ENCODE measurements around the gene CIDEB. TPM values are rescaled to one million over a fixed set of nuclear protein-coding genes. Genes with fewer than 3 reads are reported as not detected.

The CIDEB gene
- total and polyA plus RNA-seq, 2 of the 4 experiments (the other 2 are of a cell fraction): under 0.01 to 0.19 TPM

GRCh38 chr14:24255931-24256711 is 51.7 kb downstream of the CIDEB start:
- Histone ChIP-seq H3K23ac (ENCODE audit: low read depth, low read length) (no peak overlapping the region), H3K4me1 (ENCODE audit: control insufficient read depth, insufficient read depth, low read length) (peaks cover 22% of the 10 kb centered on the region), H2AK5ac (ENCODE audit: low read depth, low read length) (no peak overlapping the region), H4K5ac (ENCODE audit: low read depth, low read length) (no peak overlapping the region), H3K36me3 (ENCODE audit: control insufficient read depth, insufficient read depth, low read length) (peaks cover 2% of the 10 kb centered on the region; the same call in 1 of the 2 replicates), H4K20me1 (ENCODE audit: insufficient read depth, low read length) (no peaks in the 10 kb centered on the region), H3K9ac (ENCODE audit: low read depth, low read length) (no peak overlapping the region), H4K91ac (ENCODE audit: insufficient read depth, low read depth, low read length) (no peak overlapping the region), H2BK5ac (ENCODE audit: low read depth, low read length, poor library complexity, severe bottlenecking) (no peak overlapping the region), H2AFZ (replicated peaks; ENCODE audit: low read length, poor library complexity) (no peak overlapping the region), H2AK9ac (replicated peaks; ENCODE audit: low read depth, low read length, poor library complexity) (no peak overlapping the region), H2BK20ac (ENCODE audit: low read depth, low read length) (no peak overlapping the region), H3K9me3 (ENCODE audit: control insufficient read depth, insufficient read depth, low read length) (no peaks in the 10 kb centered on the region), H4K8ac (ENCODE audit: low read depth in 2 of 2, low read length in 2 of 2) (no peak overlapping the region), H2BK120ac (ENCODE audit: low read depth, low read length) (no peak overlapping the region), H2BK15ac (ENCODE audit: low read depth, low read length) (no peak overlapping the region), H3K4ac (ENCODE audit: low read depth, low read length) (no peak overlapping the region), H3K14ac (replicated peaks; ENCODE audit: low read depth, low read length) (no peak overlapping the region), H3K18ac (ENCODE audit: low read depth, low read length) (no peak overlapping the region), H3K4me3 (ENCODE audit: insufficient read depth, low read depth, low read length) (no peak overlapping the region), H3K9me1 (ENCODE audit: insufficient read depth, low read length) (peaks cover 35% of the 10 kb centered on the region), H3K56ac (ENCODE audit: extremely low read depth, insufficient read depth, low read length) (no peak overlapping the region), H3K4me2 (ENCODE audit: low read depth, low read length) (no peak overlapping the region), H3K27me3 (ENCODE audit: control insufficient read depth, insufficient read depth, low read length) (no peaks in the 10 kb centered on the region), H3K79me1 (ENCODE audit: low read depth in 1 of 2, low read length in 2 of 2) (peaks cover 0 to 2% of the 10 kb centered on the region in 2 experiments; a peak in 1 of 4 replicates), H3K27ac (ENCODE audit: insufficient read depth, low read length) (no peak overlapping the region)
- in situ Hi-C loops (cut with MboI; ENCODE audit: low sequenced_read_pairs): no loop called here
- TF ChIP-seq SMC3 (IDR thresholded peaks at IDR 0.05; ENCODE audit: low read depth, low read length) (no peak), RAD21 (IDR thresholded peaks at IDR 0.05; ENCODE audit: low read length) (no peak), NFE2L2 (IDR thresholded peaks at IDR 0.05; ENCODE audit: low read depth, low read length) (no peak), FOS (IDR thresholded peaks at IDR 0.05; ENCODE audit: low read depth, low read length) (no peak), CHD1 (IDR thresholded peaks at IDR 0.05; ENCODE audit: low read depth, low read length) (no peak), MAZ (IDR thresholded peaks at IDR 0.05; ENCODE audit: borderline replicate concordance, low read depth, low read length) (no peak), MXI1 (IDR thresholded peaks at IDR 0.05; ENCODE audit: borderline replicate concordance, low read depth, low read length) (no peak), RCOR1 (IDR thresholded peaks at IDR 0.05; ENCODE audit: insufficient replicate concordance, low read length) (no peak), ELK1 (IDR thresholded peaks at IDR 0.05; ENCODE audit: borderline replicate concordance, low read depth, low read length) (no peak), CEBPB (IDR thresholded peaks at IDR 0.05; ENCODE audit: low read depth, low read length) (no peak), MAFK (IDR thresholded peaks at IDR 0.05; ENCODE audit: low read depth, low read length) (no peak), POLR2A (IDR thresholded peaks at IDR 0.05; ENCODE audit: low read depth, low read length) (no peak)
- TF ChIP-seq, protein P1, sequence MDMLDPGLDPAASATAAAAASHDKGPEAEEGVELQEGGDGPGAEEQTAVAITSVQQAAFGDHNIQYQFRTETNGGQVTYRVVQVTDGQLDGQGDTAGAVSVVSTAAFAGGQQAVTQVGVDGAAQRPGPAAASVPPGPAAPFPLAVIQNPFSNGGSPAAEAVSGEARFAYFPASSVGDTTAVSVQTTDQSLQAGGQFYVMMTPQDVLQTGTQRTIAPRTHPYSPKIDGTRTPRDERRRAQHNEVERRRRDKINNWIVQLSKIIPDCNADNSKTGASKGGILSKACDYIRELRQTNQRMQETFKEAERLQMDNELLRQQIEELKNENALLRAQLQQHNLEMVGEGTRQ (IDR thresholded peaks at IDR 0.05; ENCODE audit: low read depth, low read length): no peak
- DNase-seq (no peak), ATAC-seq (ENCODE audit: low read depth) (no peak)
- intact Hi-C loops (cut with micrococcal nuclease): loop anchor here (2.0 kb wide), 1 partner anchor 15 kb away; the partner anchor contains the start of gene RABGGTA
- BruUV-seq (replicated peaks): no TSS peak
- WGBS, 2 experiments (ENCODE audit: extremely low coverage in 2 of 2, insufficient read length in 1 of 2): 100% methylated on average over 5 of the region's 12 CpGs; no CpG with 5 or more reads in 1 of the 2 experiments
- dilution Hi-C loops (cut with HindIII; ENCODE audit: low sequenced_read_pairs, unreplicated experiment): no loop called here
- ChIA-PET POLR2A (ENCODE audit: unreplicated experiment) (no interaction called here), CTCF (no interaction called here)
